PC-3 (cell line): Measurements from ENCODE around the gene TUBA4B.
"Not testable (repeated sequence)": the region's sequence is repeated elsewhere in the genome, so short reads cannot be mapped to it uniquely, and the experiment has no call there.

Source experiments
- CTCF ChIP-seq: fragments of 300-600 bp; sonication (generic); conservative IDR thresholded peaks from 2 replicates; pipeline ENCODE4 v1.5.1; 2017; ENCODE audit warnings: antibody characterized with exemption, low read depth, mild to moderate bottlenecking, low read length
- EZH2 ChIP-seq: fragments of 300-600 bp; sonication (generic); IDR thresholded peaks from one replicate; pipeline ENCODE4 v1.6.1; 2017; ENCODE audit warnings: antibody characterized with exemption, mild to moderate bottlenecking, low read length; ENCODE audit not compliant: unreplicated experiment
- EZH2phosphoT487 ChIP-seq: fragments of 300-600 bp; sonication (generic); IDR thresholded peaks from 2 replicates; pipeline ENCODE4 v1.6.1; 2018; ENCODE audit warnings: mild to moderate bottlenecking, antibody characterized with exemption, low read length, borderline replicate concordance

- not testable (repeated sequence) for TF ChIP-seq CTCF, EZH2phosphoT487, EZH2
Measured at GRCh38 chr2:219287116-219287440, 34.0 kb downstream of the TUBA4B start.
